NCI-H1694 treated with DMSO at 0.1 percent for 48 hours (cell line): ENCODE results near the gene ADD3.

ENCODE experiments used
- DNase-seq: peaks from one replicate; lab custom pipeline; 2025; lab: John Stamatoyannopoulos, UW

Gene ADD3

DNA sequence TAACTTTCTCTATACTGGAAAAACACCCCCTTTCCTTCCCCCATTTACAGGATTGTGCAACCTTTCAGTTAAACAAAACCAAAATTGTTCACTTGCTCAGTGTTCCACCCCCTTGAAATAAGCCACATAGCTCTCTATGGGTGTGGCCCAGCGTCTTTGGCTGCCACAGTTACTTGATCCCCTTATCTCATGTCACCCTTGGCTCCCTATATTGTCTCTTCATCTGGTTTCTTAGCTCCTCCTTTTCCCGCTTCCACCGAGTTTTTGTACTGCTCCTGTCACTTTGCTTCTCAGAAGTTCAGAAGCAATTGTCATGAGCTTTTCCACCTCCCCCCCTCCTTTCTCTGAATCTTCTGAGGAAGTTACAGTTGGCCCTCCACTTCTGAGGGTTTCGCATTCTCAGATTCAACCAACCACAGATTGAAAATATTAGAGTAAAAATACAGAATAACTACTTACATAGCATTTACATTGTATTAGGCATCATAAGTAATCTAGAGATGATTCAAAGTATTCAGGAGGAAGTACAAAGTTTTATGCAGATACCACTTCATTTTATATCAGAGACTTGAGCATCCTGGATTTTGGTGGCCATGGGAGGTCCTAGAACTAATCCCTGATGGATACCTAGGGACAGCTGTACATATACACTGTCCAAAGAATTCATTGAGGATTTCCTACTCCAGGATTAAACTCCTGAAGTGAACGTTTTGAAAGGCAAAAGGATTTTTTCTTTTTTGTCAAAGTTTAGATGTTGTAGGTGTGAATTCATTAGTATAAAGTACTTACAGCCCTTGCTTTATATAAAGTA lies 60.4 kb downstream of the ADD3 start:
- DNase-seq = no peak

DNA sequence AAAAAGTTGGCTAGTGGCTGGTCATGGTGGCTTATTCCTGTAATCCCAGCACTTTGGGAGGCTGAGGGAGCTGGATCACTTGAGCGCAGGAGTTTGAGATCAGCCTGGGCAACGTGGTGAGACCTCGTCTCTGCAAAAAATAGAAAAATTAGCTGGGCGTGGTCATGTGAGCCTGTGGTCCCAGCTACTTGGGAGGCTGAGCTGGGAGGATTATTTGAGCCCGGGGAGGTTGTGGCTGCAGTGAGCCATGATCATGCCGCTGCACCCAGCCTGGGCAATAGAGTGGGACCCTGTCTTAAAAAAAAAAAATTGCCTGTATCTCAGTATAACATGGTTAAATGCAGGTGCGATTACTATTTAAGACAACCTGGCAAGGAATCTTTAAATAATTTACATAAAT lies 61.0 kb downstream of the ADD3 start:
- DNase-seq = no peak

DNA sequence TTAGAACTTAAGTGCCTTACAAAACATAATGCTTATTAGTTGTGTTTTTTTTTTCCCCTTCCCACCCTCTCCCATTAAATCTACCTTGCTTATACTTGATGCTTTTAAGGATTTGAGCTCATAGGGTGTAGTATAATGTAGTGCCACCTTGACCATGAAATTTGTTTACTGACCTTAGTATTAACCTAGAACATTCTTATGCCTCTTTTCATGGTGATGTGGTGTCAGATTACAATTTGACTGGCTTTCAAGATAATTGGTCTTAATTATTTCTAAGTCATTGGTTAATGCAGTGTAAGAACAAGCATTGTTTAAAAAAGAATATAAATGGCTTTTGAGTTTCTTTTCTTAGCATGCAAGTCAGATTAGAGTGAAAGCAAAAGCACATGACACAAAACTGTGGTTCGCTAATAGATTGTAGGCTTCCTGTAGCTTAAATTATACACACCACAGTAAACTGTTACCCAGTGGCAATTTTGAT lies 61.8 kb downstream of the ADD3 start:
- no peak for DNase-seq

DNA sequence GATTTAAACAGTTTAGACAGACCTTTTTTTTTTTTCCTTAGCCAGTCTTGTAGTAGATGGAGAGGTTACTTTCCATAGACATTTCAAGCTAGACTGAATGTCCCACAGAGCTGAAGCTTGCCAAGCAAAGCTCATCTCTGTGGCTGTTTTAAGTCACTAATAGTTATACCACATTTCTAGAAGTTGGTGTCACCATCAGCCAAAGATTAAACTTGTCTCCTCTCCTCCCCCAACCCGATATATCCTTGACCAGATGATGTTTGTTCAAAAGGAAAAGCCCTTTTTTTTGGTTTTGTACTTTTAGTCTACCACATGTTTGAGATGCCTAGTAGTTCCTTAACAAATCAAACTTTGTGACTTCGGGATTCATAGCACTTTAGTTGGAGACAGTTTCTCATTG lies 66.1 kb downstream of the ADD3 start:
- DNase-seq = no peak

DNA sequence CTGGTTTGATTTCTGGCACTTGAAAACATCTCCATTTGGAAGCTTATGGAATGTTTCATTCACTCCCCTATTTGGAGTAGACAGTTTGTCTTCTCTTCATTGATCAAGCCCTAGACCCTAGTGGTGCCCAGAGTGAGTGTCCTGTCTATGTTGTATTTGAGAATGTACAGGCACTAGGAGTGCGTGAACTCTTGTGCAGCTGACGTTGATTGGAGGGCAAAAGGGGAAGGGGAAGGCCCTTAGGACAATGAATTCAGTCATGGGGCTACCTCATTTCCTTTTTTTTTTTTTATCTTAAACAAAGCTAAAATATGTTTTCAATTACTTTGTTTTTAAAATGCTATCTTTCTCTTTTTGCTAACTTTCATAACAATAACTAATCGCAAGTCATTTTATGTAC lies 66.5 kb downstream of the ADD3 start:
- DNase-seq = no peak

DNA sequence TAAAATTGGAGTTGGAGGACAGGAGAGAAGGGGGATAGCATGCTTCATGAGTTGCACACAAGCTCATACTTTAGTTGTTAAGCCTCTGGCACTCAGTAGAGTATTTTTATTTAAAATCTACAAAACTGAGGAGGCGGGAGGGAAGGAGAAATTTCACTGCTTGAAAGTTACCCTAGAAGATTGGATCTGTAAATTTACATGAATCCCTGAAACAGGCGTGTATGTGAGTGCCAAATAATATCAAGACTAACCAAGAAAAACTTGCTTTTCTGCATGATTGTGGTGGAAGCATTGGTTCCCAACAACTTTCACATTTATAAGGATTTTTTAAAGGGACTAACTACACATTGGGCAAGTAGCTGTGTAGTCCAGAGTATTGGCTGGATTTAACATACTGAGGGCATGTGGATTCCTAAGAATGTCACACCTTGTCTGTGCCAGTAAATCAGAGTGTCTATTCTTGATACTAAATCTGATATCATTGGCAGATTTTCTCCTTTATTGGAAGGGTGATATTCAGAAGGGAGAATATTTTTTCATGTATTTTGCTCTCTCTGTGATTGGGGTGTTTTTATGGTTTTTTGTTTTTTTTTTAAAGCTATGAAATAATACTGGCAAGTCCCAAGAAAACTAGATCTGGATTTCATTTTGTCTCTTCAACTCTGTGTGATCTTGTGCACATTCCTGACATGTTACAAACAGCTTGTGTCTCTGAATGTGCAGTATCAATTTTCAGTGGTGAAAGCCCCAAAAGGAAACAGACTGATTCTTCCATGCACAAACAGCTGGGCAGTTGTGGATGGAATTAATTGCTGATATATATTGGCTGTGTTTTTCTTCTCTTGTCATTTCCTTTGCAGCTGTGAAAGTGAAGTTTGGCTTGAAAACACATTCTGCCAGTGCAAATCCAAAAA lies 67.2 kb downstream of the ADD3 start:
- DNase-seq = no peak

DNA sequence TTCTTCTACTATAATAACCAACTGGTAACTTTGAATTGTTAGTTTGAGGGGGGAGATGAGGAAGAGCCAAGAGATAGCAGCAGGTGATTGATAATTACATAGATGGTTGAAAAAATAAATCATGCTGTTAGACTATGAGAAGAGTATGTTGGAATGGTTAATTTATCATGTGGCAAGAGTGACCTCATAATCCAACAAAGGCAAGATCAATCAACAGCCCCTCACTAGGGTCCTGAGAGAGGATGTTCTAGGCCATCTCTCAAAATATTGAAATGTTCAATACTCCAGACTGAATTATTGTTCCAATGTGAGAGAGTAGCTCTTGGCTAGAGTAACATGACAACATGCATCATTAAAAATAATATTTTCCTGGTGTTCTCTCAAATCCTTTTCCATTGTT lies 67.9 kb downstream of the ADD3 start:
- no peak for DNase-seq

DNA sequence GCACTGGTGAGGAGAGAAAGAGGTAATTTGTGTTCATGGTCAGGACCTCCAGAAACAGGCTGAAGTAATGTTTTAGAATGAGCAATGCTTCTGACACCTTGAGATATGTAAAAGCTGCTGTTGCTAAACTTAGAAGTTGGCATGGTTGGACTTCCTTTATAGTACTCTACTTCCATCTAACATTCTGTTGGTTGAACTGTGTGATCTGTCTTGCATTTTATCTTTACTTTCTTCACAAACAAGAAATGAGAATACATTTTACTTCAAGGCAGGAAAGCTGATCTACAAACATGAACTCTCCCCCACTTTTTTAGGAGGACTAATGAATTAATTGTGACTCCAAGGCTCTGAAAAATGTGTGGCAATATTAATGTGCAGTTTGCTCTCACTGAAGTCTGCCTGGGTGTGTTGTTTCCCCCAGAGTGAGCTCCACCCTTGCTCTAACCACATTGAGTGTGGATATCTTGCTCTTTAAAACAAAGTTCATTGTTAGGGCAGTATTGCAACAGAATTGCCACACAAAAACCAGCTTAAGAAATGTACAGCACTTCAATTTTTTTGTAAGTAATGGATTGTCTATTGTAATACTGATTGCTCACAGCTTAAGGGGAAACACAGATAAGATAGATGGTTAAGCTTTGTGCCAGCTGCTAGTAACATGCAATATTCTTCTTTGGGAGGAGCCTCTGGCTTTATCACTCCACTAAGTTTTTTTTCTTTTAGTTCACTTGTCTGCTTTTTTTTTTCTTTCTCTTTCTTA lies 69.0 kb downstream of the ADD3 start:
- DNase-seq = peak; percentile 13

DNA sequence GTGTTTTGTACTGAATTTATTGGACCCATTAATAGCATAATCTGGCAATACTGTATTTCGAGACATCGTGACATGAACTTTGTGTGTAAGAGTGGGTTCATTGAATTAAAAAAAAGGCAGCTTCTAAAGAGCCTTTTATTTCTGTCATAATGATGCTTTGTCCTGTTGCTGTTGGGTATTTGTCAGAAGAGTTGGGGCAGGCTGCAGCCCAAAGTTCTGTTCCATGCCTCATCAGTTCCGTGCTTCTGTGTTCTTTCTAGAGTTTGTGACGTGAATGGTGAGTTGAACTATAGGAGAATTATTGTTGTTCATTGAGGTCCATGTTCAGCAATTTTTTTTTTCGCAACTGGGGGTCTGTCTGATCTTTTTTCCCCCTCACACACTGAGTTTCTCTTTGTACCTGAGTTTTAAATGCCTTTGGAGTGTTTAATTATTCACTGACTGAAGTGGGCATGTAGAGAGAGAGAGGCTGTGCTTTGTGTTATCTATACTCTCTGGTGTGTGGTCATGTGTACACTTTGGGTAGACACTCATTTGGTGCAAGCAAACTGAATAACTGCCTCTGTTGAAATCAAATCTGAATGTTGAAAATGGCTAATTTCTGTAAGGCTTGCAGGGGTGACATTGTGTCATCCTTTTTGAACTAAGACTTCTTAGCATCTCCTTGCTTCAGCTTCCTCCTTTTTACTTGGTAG lies 69.8 kb downstream of the ADD3 start:
- peak; percentile 23 for DNase-seq

DNA sequence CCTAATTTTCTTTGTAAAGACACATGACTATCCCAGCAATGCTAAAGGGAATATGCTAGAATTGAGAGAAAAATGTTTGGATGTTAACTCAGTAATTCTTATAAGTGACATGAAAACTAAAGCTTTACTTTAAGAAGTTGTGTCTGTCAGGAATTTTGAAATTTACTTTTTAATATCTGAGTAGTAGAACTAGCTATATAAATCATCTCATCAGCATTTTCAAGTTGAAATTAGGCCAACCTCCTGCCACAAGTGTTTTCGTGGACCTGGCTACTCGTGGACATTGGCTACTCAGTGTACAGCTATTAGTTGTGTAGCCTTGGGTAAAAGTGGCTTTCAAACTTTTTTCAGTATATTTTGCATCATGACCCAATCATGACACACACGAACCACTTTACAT lies 70.5 kb downstream of the ADD3 start:
- DNase-seq = no peak

DNA sequence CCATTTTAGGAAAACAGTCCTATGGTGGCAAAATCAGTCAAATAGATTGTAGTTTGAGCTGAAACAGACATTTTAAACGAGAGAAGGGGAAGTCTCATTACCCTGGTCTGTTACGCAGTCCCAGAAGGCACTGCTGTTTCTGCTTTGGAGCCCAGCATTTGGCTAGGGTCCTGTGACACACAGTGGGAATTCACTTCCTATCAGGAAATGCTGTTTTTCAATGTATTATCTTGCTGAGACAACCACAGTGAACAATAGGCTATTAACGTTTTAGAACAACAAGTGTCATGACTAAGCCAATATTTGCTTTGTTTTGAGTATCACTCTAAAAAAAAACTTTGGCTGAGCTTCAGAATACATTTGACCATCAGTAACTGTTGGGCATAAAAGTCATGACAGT lies 74.1 kb downstream of the ADD3 start:
- DNase-seq = no peak

DNA sequence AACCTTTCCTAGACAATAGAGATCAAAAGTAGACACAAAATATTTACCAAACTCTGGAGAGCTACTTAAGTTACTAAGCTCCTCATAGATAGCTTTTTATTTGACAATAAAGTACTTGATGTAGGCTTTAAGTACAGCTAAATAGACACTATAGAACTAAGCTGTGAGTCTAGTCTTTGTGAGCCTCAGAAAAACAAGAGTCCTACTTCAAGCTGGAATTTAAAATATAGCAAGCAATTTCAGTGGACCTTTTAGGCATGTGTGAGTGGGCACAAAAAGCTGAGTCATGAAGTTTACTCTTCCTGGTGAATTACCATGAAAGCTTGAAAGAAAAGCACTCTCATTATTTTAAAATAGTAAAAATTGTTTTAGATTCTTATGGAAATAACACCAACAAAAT lies 76.1 kb downstream of the ADD3 start:
- DNase-seq = no peak

DNA sequence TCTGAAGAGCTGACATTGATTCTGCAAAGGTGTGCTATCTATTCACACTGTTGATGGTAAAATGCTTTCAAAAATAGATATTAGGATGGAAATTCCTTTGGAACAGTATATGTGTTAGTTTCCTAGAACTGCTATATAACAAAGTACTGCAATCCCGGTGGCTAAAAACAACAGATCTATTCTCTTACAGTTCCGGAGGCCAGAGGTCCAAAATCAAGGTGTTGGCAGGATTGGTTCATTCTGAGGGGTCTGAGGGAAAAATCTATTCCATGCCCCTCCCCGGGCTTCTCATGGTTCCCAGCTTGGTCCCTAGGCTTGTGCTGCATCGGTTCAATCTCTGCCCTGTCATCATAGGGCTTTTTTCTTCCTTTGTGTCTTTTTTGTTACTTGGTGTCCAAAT lies 79.9 kb downstream of the ADD3 start:
- no peak for DNase-seq

DNA sequence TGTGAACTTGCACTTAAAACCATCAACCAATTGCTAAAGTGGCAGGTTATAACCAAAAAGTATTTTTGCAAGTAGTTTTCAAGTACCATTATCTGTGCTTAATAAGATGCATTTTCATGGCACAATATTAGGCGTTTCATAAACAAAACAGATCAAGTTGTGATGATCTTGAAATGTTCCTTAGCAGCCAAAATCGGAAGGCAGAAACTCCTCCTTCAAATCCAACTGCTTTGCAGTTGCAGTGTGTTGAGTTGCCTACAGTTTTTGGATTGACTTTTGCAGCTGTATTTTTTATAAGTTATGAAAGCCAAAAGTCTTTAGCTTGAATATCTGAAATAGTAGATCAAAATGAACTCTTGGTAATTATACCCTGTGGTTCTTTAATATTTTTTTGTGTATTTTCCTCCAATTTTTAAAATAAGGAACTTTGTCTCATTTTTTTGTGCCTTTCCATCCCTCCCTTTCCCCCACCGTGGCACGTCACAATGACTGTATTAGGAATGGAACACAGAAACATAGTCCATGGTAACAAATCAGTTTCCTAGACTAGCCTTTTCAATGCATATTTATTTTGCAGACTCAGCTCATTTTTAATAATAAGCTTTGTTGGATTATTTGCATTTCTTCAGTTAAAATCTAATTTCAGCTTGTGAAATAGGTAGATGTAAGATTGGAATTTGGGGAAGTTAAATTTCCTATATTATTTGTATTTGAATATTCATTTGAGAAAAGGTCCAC lies 80.8 kb downstream of the ADD3 start:
- DNase-seq = no peak

DNA sequence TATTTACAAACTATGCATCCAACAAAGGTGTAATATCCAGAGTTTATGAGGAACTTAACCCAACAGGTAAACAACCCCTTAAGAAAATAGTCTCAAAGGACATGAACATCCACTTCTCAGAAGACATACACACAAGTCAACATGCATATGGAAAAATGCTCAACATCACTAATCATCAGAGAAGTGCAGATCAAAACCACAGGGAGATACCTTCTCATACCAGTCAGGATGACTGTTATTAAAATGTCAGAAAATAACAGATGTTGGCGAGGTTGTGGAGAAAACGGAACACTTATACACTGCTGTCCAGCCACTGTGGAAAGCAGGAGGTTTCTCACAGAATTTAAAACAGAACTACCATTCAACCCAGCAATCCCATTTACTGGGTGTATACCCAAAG lies 84.0 kb downstream of the ADD3 start:
- no peak for DNase-seq

DNA sequence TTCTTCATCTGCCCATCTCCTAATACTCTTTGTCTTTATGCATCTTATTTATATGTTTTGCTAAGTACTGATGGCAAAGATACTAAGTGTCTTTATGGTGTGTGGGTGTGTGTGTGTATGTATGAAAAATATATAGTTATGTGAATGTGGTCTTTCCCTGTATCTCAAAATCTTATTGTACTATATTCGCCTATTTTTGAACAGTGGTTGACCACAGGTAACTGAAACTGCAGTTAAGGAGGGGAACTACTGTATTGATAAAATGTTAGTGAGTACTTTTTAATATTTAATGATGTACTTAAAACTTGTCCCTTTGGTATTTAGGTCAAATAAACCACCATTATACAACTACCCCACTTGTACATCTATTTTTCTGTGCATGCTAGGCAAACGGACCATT lies 85.9 kb downstream of the ADD3 start:
- no peak for DNase-seq

DNA sequence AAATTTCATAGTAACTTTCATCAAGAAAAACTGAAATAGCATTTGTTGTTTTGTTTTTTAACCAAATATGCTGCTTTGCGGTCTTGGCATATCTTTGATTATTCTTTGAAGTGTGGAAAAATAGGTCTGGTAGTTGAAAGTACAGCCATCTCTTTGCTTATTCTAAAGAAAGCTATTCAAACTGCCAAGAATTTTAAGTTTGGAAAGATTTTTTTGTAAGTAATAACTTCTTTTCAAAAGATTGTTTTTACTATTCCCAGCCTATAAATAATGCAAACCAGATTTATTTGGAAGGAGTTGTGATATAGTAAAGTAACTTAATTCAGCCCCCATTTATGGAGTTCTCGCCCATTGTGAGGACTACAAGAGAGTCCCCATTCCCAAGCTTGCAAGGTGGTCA lies 87.0 kb downstream of the ADD3 start:
- no peak for DNase-seq

DNA sequence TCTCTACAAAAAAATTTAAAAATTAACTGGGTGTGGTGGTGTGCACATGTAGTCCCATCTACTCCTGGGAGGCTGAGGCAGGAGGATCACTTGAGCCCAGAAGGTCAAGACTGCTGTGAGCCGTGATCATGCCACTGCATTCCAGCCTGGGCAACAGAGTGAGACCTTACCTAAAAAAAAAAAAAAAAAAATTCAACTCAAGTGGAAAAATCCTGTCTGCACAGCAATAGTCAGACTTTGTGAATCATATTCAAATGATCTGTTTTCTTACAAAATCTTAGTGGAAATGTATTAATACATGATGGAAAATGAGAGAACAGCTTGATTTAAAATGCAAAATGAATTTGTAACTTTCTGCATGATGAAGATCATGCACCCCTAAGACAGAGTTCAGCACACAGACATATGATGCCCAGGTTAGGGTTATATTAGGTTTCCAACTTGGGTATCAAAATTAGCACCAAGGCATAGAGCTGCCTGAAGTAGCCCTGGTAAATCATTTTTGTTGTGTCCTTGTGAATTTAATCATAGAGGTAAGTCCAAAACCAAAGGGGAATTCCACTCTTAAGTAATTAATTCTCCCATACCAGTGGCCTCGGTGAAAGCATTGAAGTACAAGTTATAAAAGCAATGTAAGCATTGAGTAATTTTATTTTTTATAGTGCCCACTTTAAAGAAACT lies 93.8 kb downstream of the ADD3 start:
- no peak for DNase-seq

DNA sequence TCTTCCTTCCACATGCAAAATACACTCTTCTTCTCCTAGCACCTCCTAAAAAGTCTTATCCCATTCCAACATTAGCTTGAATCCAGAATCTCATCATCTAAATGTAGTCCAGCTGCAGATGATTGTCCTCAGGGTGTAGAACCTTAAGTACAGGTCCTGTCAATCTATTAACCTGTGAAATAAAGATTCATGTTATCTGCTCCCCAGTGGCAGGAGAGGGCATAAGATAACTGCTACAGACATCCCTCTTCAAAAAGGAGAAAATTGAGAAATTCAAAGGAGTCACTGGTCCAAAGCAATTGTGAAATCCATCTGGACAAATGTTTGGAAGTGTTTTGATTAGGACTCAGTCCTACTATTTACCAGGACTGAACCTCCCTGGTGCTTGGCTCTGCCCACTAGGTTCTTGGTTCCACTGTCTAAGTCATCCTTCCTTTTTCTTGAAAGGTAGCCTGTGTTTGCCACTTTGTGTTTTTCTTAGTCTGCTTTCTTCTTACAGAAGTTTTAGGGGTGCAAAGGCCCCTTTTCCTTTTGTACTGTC lies 96.2 kb downstream of the ADD3 start:
- DNase-seq = no peak

DNA sequence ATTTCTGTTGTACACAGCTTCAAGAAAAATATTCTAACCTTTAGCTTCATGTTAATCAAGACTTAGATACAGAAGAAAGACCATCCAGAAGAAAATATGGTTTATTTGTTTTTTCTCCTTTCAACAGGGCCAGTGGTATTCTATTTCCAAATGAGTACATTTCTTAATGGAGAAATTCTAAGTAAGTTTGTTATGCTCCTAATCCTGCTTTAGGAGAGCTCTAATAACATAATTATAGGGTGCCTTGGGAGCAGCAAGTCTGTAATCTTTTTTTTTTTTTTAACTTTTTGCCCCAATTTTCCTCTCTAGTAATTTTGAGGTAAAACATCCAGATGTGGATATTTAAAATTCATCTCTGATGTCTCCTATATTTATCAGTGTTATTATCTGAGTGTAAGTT lies 98.1 kb downstream of the ADD3 start:
- DNase-seq = no peak
